Osteoblast (primary cell): ENCODE results near the gene CDT1. TPM values are rescaled to one million over a fixed set of nuclear protein-coding genes. Genes with fewer than 3 reads are reported as not detected.

Experiments
- DNase-seq: peaks from one replicate; pipeline ENCODE4 v3.0.0; 2011; ENCODE audit warnings: low spot score, mixed read lengths; ENCODE audit not compliant: insufficient read length; ENCODE audit errors: missing footprints
- H2AFZ ChIP-seq: 2 replicates; pipeline ENCODE4 v1.6.0; 2011; ENCODE audit warnings: mild to moderate bottlenecking, low read length
- H3K27ac ChIP-seq: 2 replicates; pipeline ENCODE4 v1.5.1; 2011; ENCODE audit warnings: mild to moderate bottlenecking, low read depth, low read length, moderate library complexity
- H3K27me3 ChIP-seq: 2 replicates; pipeline ENCODE4 v1.6.0; 2012; ENCODE audit warnings: mild to moderate bottlenecking, control low read depth, inconsistent platforms, low read length, moderate library complexity; ENCODE audit not compliant: insufficient read depth
- H3K36me3 ChIP-seq: 2 replicates; pipeline ENCODE4 v1.5.1; 2011; ENCODE audit warnings: mild to moderate bottlenecking, low read length, control low read depth, moderate library complexity; ENCODE audit not compliant: insufficient read depth
- H3K4me1 ChIP-seq: 2 replicates; pipeline ENCODE4 v1.5.1; 2011; ENCODE audit warnings: mild to moderate bottlenecking, low read length, control low read depth, moderate library complexity; ENCODE audit not compliant: insufficient read depth
- H3K4me2 ChIP-seq: 2 replicates; pipeline ENCODE4 v1.6.0; 2011; ENCODE audit warnings: mild to moderate bottlenecking, low read length; ENCODE audit not compliant: insufficient read depth
- H3K4me3 ChIP-seq: fragments of 200-600 bp; sonication (generic); 3 replicates; pipeline ENCODE4 v1.5.1; 2012; ENCODE audit warnings: mild to moderate bottlenecking, low read length, inconsistent platforms; ENCODE audit not compliant: insufficient read depth
- H3K79me2 ChIP-seq: 2 replicates; pipeline ENCODE4 v1.6.0; 2012; ENCODE audit warnings: mild to moderate bottlenecking, low read length, control low read depth, inconsistent platforms; ENCODE audit not compliant: insufficient read depth
- H3K9me3 ChIP-seq: 2 replicates; pipeline ENCODE4 v1.5.1; 2011; ENCODE audit warnings: low read depth, low read length, control low read depth
- H4K20me1 ChIP-seq: 2 replicates; pipeline ENCODE4 v1.6.0; 2012; ENCODE audit warnings: mild to moderate bottlenecking, low read length, control low read depth; ENCODE audit not compliant: insufficient read depth
- CTCF ChIP-seq: IDR thresholded peaks from 2 replicates; pipeline ENCODE4 v1.5.1; 2011; ENCODE audit warnings: mild to moderate bottlenecking, low read depth, low read length, moderate library complexity; ENCODE audit errors: extremely low read depth
- total RNA-seq: library from RNA; depleted of rRNA; stranded (reverse); fragments of >200 nt; gene quantifications from 2 replicates; pipeline ENCODE4 v1.2.3, GENCODE V29; 2012

CDT1 gene
- total RNA-seq, 1 donor: 2.9 TPM

GRCh38 chr16:88846088-88846487 is 42.5 kb downstream of the CDT1 start:
- no peaks in the 10 kb centered on the region for H3K27me3 ChIP-seq
- H3K4me1 ChIP-seq: peaks cover 6% of the 10 kb centered on the region
- no peak for TF ChIP-seq CTCF
- H3K27ac ChIP-seq: no peak overlapping the region
- no peaks in the 10 kb centered on the region for H3K79me2 ChIP-seq
- H3K4me3 ChIP-seq: no peak overlapping the region
- H3K4me2 ChIP-seq: no peak overlapping the region
- H4K20me1 ChIP-seq: peaks cover 15% of the 10 kb centered on the region
- no peaks in the 10 kb centered on the region for H3K36me3 ChIP-seq
- H2AFZ ChIP-seq: no peak overlapping the region
- H3K9me3 ChIP-seq: no peaks in the 10 kb centered on the region
- peak; percentile 97 for DNase-seq

GRCh38 chr16:88847654-88848053 is 44.1 kb downstream of the CDT1 start:
- no peak for DNase-seq
- Histone ChIP-seq H3K4me1 (peaks cover 6% of the 10 kb centered on the region), H3K27me3 (no peaks in the 10 kb centered on the region), H3K9me3 (no peaks in the 10 kb centered on the region), H3K4me3 (no peak overlapping the region), H3K27ac (no peak overlapping the region), H3K36me3 (no peaks in the 10 kb centered on the region), H3K4me2 (no peak overlapping the region), H4K20me1 (peaks cover 15% of the 10 kb centered on the region), H3K79me2 (no peaks in the 10 kb centered on the region), H2AFZ (no peak overlapping the region)
- TF ChIP-seq CTCF: no peak

DNA sequence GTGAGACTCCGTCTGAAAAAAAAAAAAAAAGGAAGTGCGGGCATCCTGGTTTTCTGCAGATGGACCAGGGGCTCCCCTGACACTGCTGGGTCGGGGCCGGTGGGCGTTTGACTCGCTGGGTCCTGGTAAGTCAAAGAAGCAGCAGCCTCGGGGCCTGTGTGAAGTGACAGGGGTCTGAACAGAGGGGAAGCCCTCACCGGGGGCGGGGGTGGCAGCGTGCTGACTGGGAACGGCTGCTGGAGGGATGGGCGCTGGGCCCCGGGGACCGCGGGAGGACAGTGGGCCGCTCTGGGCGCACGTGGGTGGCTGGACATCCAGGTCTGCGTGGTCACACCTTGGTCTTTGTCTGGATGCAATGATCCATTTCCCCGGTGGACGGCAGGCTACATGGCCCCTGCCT is 45.0 kb downstream of the CDT1 start:
- Histone ChIP-seq H3K4me1 (peaks cover 6% of the 10 kb centered on the region), H3K27me3 (no peaks in the 10 kb centered on the region), H3K36me3 (no peaks in the 10 kb centered on the region), H3K79me2 (no peaks in the 10 kb centered on the region), H2AFZ (no peak overlapping the region), H3K9me3 (no peaks in the 10 kb centered on the region), H3K27ac (no peak overlapping the region), H3K4me3 (no peak overlapping the region), H3K4me2 (no peak overlapping the region), H4K20me1 (peaks cover 15% of the 10 kb centered on the region)
- no peak for TF ChIP-seq CTCF
- no peak for DNase-seq

DNA sequence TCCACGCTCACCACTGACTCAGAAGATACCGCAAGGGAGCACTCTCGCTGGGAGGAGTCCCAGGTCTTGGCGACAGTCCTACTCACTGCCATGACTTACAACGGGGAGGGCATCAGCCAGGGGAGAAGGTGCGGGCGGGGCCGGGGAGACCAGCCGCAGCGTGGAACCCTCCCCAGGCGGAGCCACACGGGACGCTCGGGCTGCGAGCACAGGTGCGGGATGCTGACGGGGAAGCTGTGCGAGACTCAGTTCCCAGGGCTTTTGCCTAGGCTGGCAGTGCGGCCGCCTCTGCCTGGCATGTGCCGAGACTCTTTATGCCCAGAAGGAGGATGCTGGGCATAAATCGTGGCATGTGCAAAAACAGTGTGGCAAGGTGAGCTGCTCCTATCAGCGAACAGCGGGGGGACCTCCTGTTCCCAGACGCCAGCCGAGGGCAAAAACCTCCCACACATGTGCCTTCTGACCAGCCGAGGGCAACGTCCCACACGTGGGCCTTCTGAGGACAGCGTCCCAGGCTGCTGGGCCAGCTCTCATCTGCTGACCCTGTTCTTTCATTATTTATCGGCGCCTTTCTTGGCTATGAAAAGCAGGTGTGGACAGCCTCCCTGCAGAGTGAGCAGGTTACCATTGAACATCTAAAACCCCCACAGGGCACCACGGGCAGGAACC is 47.1 kb downstream of the CDT1 start:
- Histone ChIP-seq H3K27ac (no peak overlapping the region), H4K20me1 (peaks cover 16% of the 10 kb centered on the region), H3K4me3 (no peak overlapping the region), H3K36me3 (peaks cover 3% of the 10 kb centered on the region), H3K27me3 (no peaks in the 10 kb centered on the region), H3K4me1 (peaks cover 7% of the 10 kb centered on the region), H2AFZ (no peak overlapping the region), H3K4me2 (no peak overlapping the region), H3K79me2 (peaks cover 1% of the 10 kb centered on the region), H3K9me3 (no peaks in the 10 kb centered on the region)
- no peak for TF ChIP-seq CTCF
- DNase-seq: no peak
